Fibroblast of skin of scalp (primary cell): ENCODE results near the gene HCFC1.

Experiments
- DNase-seq: peaks from one replicate; pipeline ENCODE4 v3.0.0-alpha.2; 2013

The HCFC1 gene

GRCh38 chrX:153900831-153901752, 70.5 kb downstream of the HCFC1 start:
- peak; percentile 87 for DNase-seq

GRCh38 chrX:153897899-153898298, 73.7 kb downstream of the HCFC1 start:
- no peak for DNase-seq
